Measurements from ENCODE around the gene SPIB. TPM values are rescaled to one million over a fixed set of nuclear protein-coding genes. Genes with fewer than 3 reads are reported as not detected.

SPIB gene
- total and polyA plus RNA-seq, 3 experiments from 2014 or later: 0.52 to 2.2 (median 1.00) TPM

- H3K36me3 ChIP-seq (ENCODE audit: insufficient read depth, low read length): no peaks in the 10 kb centered on the region
- no peaks in the 10 kb centered on the region for H3K9me3 ChIP-seq (ENCODE audit: low read length)
- no peaks in the 10 kb centered on the region for H3K4me1 ChIP-seq (ENCODE audit: insufficient read depth, low read length)
- Mint-ChIP-seq H3K36me3 (no peaks in the 10 kb centered on the region), H3K27ac (no peak overlapping the region), H3K27me3 (peaks cover 5 to 14% of the 10 kb centered on the region in 2 donors), H3K4me3 (no peak overlapping the region), H3K4me1 (no peaks in the 10 kb centered on the region), H3K9me3 (peaks cover 0 to 2% (median 0%) of the 10 kb centered on the region in 5 donors)
- no peak overlapping the region for H3K27ac ChIP-seq (ENCODE audit: low read depth, low read length)
- no peaks in the 10 kb centered on the region for H3K27me3 ChIP-seq (ENCODE audit: insufficient read depth, low read length, poor library complexity, severe bottlenecking)
- no peak overlapping the region for H3K4me3 ChIP-seq (ENCODE audit: low read length)
- CTCF ChIA-PET: no interaction called here
- POLR2A ChIA-PET: no interaction called here
- no peak for DNase-seq
These were observed 29.0 kb downstream of the SPIB start for GRCh38 chr19:50447750-50448149.

- peaks cover 4 to 14% of the 10 kb centered on the region in 2 donors for H3K27me3 Mint-ChIP-seq
- Histone ChIP-seq H3K36me3 (ENCODE audit: insufficient read depth, low read length) (no peaks in the 10 kb centered on the region), H3K4me1 (ENCODE audit: insufficient read depth, low read length) (no peaks in the 10 kb centered on the region), H3K9me3 (ENCODE audit: low read length) (no peaks in the 10 kb centered on the region), H3K27me3 (ENCODE audit: insufficient read depth, low read length, poor library complexity, severe bottlenecking) (no peaks in the 10 kb centered on the region), H3K4me3 (ENCODE audit: low read length) (no peak overlapping the region), H3K27ac (ENCODE audit: low read depth, low read length) (no peak overlapping the region)
- no peak for DNase-seq
- peaks cover 0 to 2% (median 0%) of the 10 kb centered on the region in 5 donors for H3K9me3 Mint-ChIP-seq
- CTCF ChIA-PET: no interaction called here
- H3K27ac Mint-ChIP-seq: peak overlapping the region in 1 of 8 donors; percentile 13
- no peaks in the 10 kb centered on the region for H3K36me3 Mint-ChIP-seq
- no peaks in the 10 kb centered on the region for H3K4me1 Mint-ChIP-seq
- no peak overlapping the region for H3K4me3 Mint-ChIP-seq
- POLR2A ChIA-PET: no interaction called here
These were observed 30.6 kb downstream of the SPIB start for GRCh38 chr19:50449236-50449899.

- Mint-ChIP-seq H3K27ac (peak overlapping the region in 1 of 8 donors; percentile 47), H3K27me3 (peaks cover 2 to 14% of the 10 kb centered on the region in 2 donors), H3K4me1 (no peaks in the 10 kb centered on the region), H3K4me3 (no peak overlapping the region), H3K36me3 (no peaks in the 10 kb centered on the region), H3K9me3 (peaks cover 0 to 2% (median 0%) of the 10 kb centered on the region in 5 donors)
- DNase-seq: no peak
- Histone ChIP-seq H3K4me1 (ENCODE audit: insufficient read depth, low read length) (no peaks in the 10 kb centered on the region), H3K27ac (ENCODE audit: low read depth, low read length) (no peak overlapping the region), H3K36me3 (ENCODE audit: insufficient read depth, low read length) (no peaks in the 10 kb centered on the region), H3K4me3 (ENCODE audit: low read length) (no peak overlapping the region), H3K27me3 (ENCODE audit: insufficient read depth, low read length, poor library complexity, severe bottlenecking) (no peaks in the 10 kb centered on the region), H3K9me3 (ENCODE audit: low read length) (no peaks in the 10 kb centered on the region)
- POLR2A ChIA-PET: no interaction called here
- CTCF ChIA-PET: no interaction called here
These were observed 31.9 kb downstream of the SPIB start for GRCh38 chr19:50450369-50451222.

- Mint-ChIP-seq H3K27ac (no peak overlapping the region), H3K36me3 (no peaks in the 10 kb centered on the region), H3K4me1 (no peaks in the 10 kb centered on the region), H3K27me3 (peaks cover 5 to 14% of the 10 kb centered on the region in 2 donors), H3K9me3 (peaks cover 0 to 2% (median 0%) of the 10 kb centered on the region in 5 donors), H3K4me3 (no peak overlapping the region)
- Histone ChIP-seq H3K36me3 (ENCODE audit: insufficient read depth, low read length) (no peaks in the 10 kb centered on the region), H3K27me3 (ENCODE audit: insufficient read depth, low read length, poor library complexity, severe bottlenecking) (no peaks in the 10 kb centered on the region), H3K4me1 (ENCODE audit: insufficient read depth, low read length) (no peaks in the 10 kb centered on the region), H3K4me3 (ENCODE audit: low read length) (no peak overlapping the region), H3K9me3 (ENCODE audit: low read length) (no peaks in the 10 kb centered on the region), H3K27ac (ENCODE audit: low read depth, low read length) (no peak overlapping the region)
- ChIA-PET POLR2A (no interaction called here), CTCF (no interaction called here)
- DNase-seq: no peak
These were observed 32.4 kb downstream of the SPIB start for GRCh38 chr19:50451223-50451534.

- no peaks in the 10 kb centered on the region for H3K36me3 ChIP-seq (ENCODE audit: insufficient read depth, low read length)
- no peaks in the 10 kb centered on the region for H3K4me1 ChIP-seq (ENCODE audit: insufficient read depth, low read length)
- Mint-ChIP-seq H3K9me3 (peaks cover 0 to 2% (median 0%) of the 10 kb centered on the region in 5 donors), H3K36me3 (no peaks in the 10 kb centered on the region), H3K4me1 (no peaks in the 10 kb centered on the region), H3K27ac (no peak overlapping the region), H3K27me3 (peaks cover 3 to 20% of the 10 kb centered on the region in 2 donors), H3K4me3 (no peak overlapping the region)
- no peaks in the 10 kb centered on the region for H3K27me3 ChIP-seq (ENCODE audit: insufficient read depth, low read length, poor library complexity, severe bottlenecking)
- POLR2A ChIA-PET: no interaction called here
- no peak for DNase-seq
- no peak overlapping the region for H3K4me3 ChIP-seq (ENCODE audit: low read length)
- no peaks in the 10 kb centered on the region for H3K9me3 ChIP-seq (ENCODE audit: low read length)
- CTCF ChIA-PET: interaction anchor here (1.1 kb wide), 1 partner anchor 8 kb away, joined by 3 read pairs; no protein-coding TSS in a partner anchor
- H3K27ac ChIP-seq (ENCODE audit: low read depth, low read length): no peak overlapping the region
These were observed 34.5 kb downstream of the SPIB start for GRCh38 chr19:50453243-50453642.

GRCh38 chr19:50455992-50456391, 37.3 kb downstream of the SPIB start:
- POLR2A ChIA-PET: no interaction called here
- Histone ChIP-seq H3K36me3 (ENCODE audit: insufficient read depth, low read length) (no peaks in the 10 kb centered on the region), H3K9me3 (ENCODE audit: low read length) (no peaks in the 10 kb centered on the region), H3K4me1 (ENCODE audit: insufficient read depth, low read length) (no peaks in the 10 kb centered on the region), H3K27ac (ENCODE audit: low read depth, low read length) (no peak overlapping the region), H3K4me3 (ENCODE audit: low read length) (no peak overlapping the region), H3K27me3 (ENCODE audit: insufficient read depth, low read length, poor library complexity, severe bottlenecking) (no peaks in the 10 kb centered on the region)
- no peak for DNase-seq
- Mint-ChIP-seq H3K9me3 (peaks cover 0 to 2% (median 0%) of the 10 kb centered on the region in 5 donors), H3K36me3 (no peaks in the 10 kb centered on the region), H3K4me3 (no peak overlapping the region), H3K27me3 (peaks cover 5 to 18% of the 10 kb centered on the region in 2 donors), H3K27ac (no peak overlapping the region), H3K4me1 (peaks cover 0 to 3% (median 0%) of the 10 kb centered on the region in 3 donors)
- CTCF ChIA-PET: interaction anchor here (1.2 kb wide), 1 partner anchor 98 kb away, joined by 3 read pairs; no protein-coding TSS in a partner anchor

- no peaks in the 10 kb centered on the region for H3K9me3 Mint-ChIP-seq
- POLR2A ChIA-PET: no interaction called here
- DNase-seq: no peak
- no peak overlapping the region for H3K4me3 ChIP-seq (ENCODE audit: low read length)
- no peaks in the 10 kb centered on the region for H3K36me3 Mint-ChIP-seq
- H3K27me3 Mint-ChIP-seq: peaks cover 5 to 23% of the 10 kb centered on the region in 2 donors
- no peaks in the 10 kb centered on the region for H3K27me3 ChIP-seq (ENCODE audit: insufficient read depth, low read length, poor library complexity, severe bottlenecking)
- H3K27ac Mint-ChIP-seq: no peak overlapping the region
- no peaks in the 10 kb centered on the region for H3K4me1 ChIP-seq (ENCODE audit: insufficient read depth, low read length)
- no peak overlapping the region for H3K4me3 Mint-ChIP-seq
- no peaks in the 10 kb centered on the region for H3K9me3 ChIP-seq (ENCODE audit: low read length)
- no peak overlapping the region for H3K27ac ChIP-seq (ENCODE audit: low read depth, low read length)
- CTCF ChIA-PET: interaction anchor here (1.2 kb wide), 1 partner anchor 100 kb away, joined by 3 read pairs; no protein-coding TSS in a partner anchor
- no peaks in the 10 kb centered on the region for H3K36me3 ChIP-seq (ENCODE audit: insufficient read depth, low read length)
- H3K4me1 Mint-ChIP-seq: peaks cover 0 to 3% (median 1%) of the 10 kb centered on the region in 3 donors
These were observed 38.6 kb downstream of the SPIB start for GRCh38 chr19:50457300-50457699.

GRCh38 chr19:50458396-50459066, 39.8 kb downstream of the SPIB start:
- ChIA-PET CTCF (interaction anchor here (0.6 kb wide), 1 partner anchor 90 kb away, joined by 3 read pairs; no protein-coding TSS in a partner anchor), POLR2A (no interaction called here)
- H3K27ac ChIP-seq (ENCODE audit: low read depth, low read length): no peak overlapping the region

More at GRCh38 chr19:50458396-50459066, 39.8 kb downstream of the SPIB start:
- no peak for DNase-seq
- Histone ChIP-seq H3K9me3 (ENCODE audit: low read length) (no peaks in the 10 kb centered on the region), H3K36me3 (ENCODE audit: insufficient read depth, low read length) (no peaks in the 10 kb centered on the region), H3K4me3 (ENCODE audit: low read length) (no peak overlapping the region), H3K4me1 (ENCODE audit: insufficient read depth, low read length) (no peaks in the 10 kb centered on the region), H3K27me3 (ENCODE audit: insufficient read depth, low read length, poor library complexity, severe bottlenecking) (no peaks in the 10 kb centered on the region)
- Mint-ChIP-seq H3K4me1 (peaks cover 0 to 3% (median 1%) of the 10 kb centered on the region in 3 donors), H3K36me3 (peaks cover 0 to 1% (median 0%) of the 10 kb centered on the region in 3 donors), H3K27ac (no peak overlapping the region), H3K4me3 (no peak overlapping the region), H3K9me3 (no peaks in the 10 kb centered on the region), H3K27me3 (peaks cover 8 to 27% of the 10 kb centered on the region in 2 donors)

All from CD8-positive, alpha-beta memory T cell (primary cell).